Activated T-helper 1 cell treated with anti-CD3 and anti-CD28 coated beads, Interleukin-12 subunit alpha, Interleukin-12 subunit beta, Interleukin-2, Interleukin-4 antibody, amounts not matched to agents 30 ng/mL and 10 ng/mL and 1 ng/mL, durations not matched to agents 14 hours and 24 hours and 36 hours (primary cell): ENCODE data around the gene EPHA4. TPM values are rescaled to one million over a fixed set of nuclear protein-coding genes. Genes with fewer than 3 reads are reported as not detected.

Experiments
- DNase-seq: peaks from one replicate; pipeline ENCODE4 v3.0.0; 2021; ENCODE audit warnings: low spot score
- H3K27ac Mint-ChIP-seq: one replicate; pipeline ENCODE4 v1.8.0; 2021; ENCODE audit warnings: mild to moderate bottlenecking, mixed read lengths
- H3K27me3 Mint-ChIP-seq: one replicate; pipeline ENCODE4 v1.8.0; 2022; ENCODE audit warnings: mild to moderate bottlenecking, moderate library complexity, mixed read lengths; ENCODE audit not compliant: insufficient read depth
- H3K36me3 Mint-ChIP-seq: one replicate; pipeline ENCODE4 v1.8.0; 2021; ENCODE audit warnings: low read depth, mixed read lengths
- H3K4me1 Mint-ChIP-seq: one replicate; pipeline ENCODE4 v1.8.0; 2021; ENCODE audit warnings: low read depth, mixed read lengths
- H3K4me3 Mint-ChIP-seq: one replicate; pipeline ENCODE4 v1.8.0; 2021; ENCODE audit warnings: mild to moderate bottlenecking, moderate library complexity, mixed read lengths
- H3K9me3 Mint-ChIP-seq: one replicate; pipeline ENCODE4 v1.8.0; 2021; ENCODE audit warnings: mixed read lengths
- intact Hi-C: fragments of 100-400 bp; cut with micrococcal nuclease; formaldehyde crosslinking; loops from one replicate; pipeline ENCODE4 v1.15.1; 2024
- total RNA-seq: library from RNA; stranded (reverse); gene quantifications from 2 replicates; pipeline ENCODE4 v1.2.3, GENCODE V29; 2022

The EPHA4 gene
- total RNA-seq, 1 donor from 2014 or later, result 0.23 TPM

DNA sequence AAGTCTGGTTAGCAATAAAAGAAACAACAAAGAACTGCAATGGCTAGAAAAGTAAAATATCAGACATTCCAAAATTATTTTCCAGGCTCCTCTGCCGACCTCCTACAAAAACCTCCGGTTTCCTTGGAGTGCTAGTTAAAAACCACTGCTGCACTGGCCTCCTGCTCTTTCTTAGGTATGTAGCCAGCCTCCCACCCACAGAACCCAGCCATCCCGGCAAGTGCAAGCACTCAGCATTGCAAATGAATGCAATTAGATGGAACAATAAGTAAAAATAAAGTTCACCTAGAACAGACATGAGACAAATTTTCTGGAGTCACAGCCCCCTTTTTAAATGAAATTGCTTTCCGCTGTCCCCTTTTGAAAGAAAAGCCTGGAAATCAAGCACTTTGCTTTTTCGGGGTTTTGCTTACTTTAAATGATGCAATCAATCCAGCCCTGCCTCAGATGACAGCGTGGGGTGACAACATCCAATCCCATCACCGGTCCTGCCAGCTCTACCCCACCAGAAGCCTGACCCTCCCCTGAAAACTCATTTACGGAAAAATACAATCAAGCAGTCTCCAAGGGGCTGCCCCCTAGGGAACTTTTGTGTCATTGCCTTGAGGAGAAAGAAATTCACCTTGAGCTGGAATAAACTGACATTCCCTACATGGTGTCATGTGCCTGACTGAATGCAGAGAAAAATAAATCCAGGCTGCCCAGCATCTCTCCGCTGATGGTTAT lies 199.8 kb downstream of the EPHA4 start:
- peaks cover 4% of the 10 kb centered on the region for H3K27me3 Mint-ChIP-seq
- no peak overlapping the region for H3K4me3 Mint-ChIP-seq
- H3K4me1 Mint-ChIP-seq, result no peaks in the 10 kb centered on the region
- no peak overlapping the region for H3K27ac Mint-ChIP-seq
- H3K36me3 Mint-ChIP-seq, result no peaks in the 10 kb centered on the region
- no peak for DNase-seq
- H3K9me3 Mint-ChIP-seq, result no peaks in the 10 kb centered on the region
- intact Hi-C loops, result no loop called here

DNA sequence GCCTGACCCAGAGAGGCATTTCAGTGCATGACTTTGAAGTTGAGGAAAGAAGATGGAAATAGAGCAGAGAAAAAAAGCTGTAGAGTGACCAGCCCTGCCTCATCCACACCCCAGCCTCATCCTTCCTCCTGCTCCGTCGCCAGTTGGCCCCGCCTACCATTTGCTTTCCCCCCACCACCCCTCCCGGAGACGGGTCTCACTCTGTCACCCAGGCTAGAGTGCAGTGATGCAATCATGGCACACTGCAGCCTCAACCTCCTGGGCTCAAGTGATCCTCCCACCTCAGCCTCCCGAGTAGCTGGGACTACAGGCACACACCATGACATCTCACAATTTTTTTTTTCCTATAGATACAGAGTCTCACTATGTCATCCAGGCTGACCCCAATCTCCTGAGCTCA lies 200.8 kb downstream of the EPHA4 start:
- Mint-ChIP-seq H3K9me3 (no peaks in the 10 kb centered on the region), H3K36me3 (no peaks in the 10 kb centered on the region), H3K27me3 (peaks cover 4% of the 10 kb centered on the region), H3K4me1 (no peaks in the 10 kb centered on the region), H3K4me3 (no peak overlapping the region), H3K27ac (no peak overlapping the region)
- no peak for DNase-seq
- intact Hi-C loops, result no loop called here

DNA sequence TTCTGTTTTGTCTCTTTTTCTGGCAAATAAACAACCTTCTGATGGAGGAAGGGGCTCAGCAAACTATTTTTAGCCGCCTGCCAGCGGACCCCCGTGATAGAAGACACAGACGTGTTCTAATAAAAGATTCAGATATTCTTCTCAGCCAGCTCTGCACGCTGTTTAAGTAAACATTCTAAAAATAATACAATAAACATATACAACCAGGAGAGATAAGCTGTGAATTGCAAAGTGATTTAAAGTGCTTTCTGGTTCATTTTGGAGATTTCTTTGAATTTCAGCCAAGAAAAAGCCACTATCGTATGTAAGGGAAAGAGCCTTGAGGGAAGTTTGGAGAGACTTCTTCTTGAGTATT lies 201.3 kb downstream of the EPHA4 start:
- H3K4me3 Mint-ChIP-seq, result no peak overlapping the region
- no peaks in the 10 kb centered on the region for H3K9me3 Mint-ChIP-seq
- intact Hi-C loops, result no loop called here
- peaks cover 4% of the 10 kb centered on the region for H3K27me3 Mint-ChIP-seq
- no peak for DNase-seq
- no peak overlapping the region for H3K27ac Mint-ChIP-seq
- no peaks in the 10 kb centered on the region for H3K4me1 Mint-ChIP-seq
- H3K36me3 Mint-ChIP-seq, result no peaks in the 10 kb centered on the region

DNA sequence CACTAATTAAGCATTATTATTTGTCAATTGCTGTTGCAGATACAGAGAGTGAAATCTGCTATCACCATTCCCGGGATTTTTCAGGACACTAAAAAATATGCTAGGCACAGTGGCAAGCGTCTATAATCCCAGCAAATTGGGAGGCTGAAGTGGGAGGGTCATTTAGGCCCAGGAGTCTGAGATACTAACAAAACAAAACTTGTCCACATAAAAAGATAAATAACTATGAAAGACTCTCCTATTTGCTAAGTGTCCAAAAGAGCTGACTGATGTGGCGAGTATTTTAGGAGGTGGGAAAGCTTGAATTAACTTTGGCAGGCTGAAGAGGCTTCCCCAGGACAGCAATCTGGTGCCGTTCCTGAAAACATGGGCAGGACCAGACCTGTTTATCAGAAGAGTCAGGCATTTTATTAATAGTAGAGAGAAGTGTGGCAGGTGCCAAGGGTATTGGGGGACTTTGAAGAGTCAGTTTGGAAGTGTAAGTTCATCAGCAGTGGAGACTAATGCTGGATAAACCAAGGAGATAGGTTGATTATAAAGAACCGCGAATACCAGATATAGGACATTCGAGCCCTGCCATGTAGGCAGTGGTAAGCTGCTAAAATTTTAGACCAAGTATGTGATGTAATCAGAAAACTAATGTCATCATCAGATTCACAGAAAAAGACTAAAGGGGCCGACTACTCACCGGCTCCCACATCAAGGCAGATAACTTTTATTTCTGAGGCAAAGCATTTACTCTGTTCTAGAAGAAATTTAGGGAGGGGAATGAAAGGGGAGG lies 201.8 kb downstream of the EPHA4 start:
- DNase-seq, result no peak
- no peaks in the 10 kb centered on the region for H3K4me1 Mint-ChIP-seq
- intact Hi-C loops, result no loop called here
- H3K36me3 Mint-ChIP-seq, result no peaks in the 10 kb centered on the region
- no peaks in the 10 kb centered on the region for H3K9me3 Mint-ChIP-seq
- peaks cover 4% of the 10 kb centered on the region for H3K27me3 Mint-ChIP-seq
- H3K27ac Mint-ChIP-seq, result no peak overlapping the region
- H3K4me3 Mint-ChIP-seq, result no peak overlapping the region
